HG03025 (cell line): ENCODE measurements around the gene MSRB2.
"Not testable (repeated sequence)": the region's sequence is repeated elsewhere in the genome, so short reads cannot be mapped to it uniquely, and the experiment has no call there.

Source experiments
- ATAC-seq: cut with Tn5 transposase; IDR thresholded peaks from one replicate; pipeline ENCODE4 v1.9.1; 2021; ENCODE audit warnings: mild to moderate bottlenecking, moderate library complexity; ENCODE audit not compliant: unreplicated experiment, low FRiP score

MSRB2 gene

GRCh38 chr10:23069019-23069815 lies 26.2 kb upstream of the MSRB2 start:
- ATAC-seq: no peak

GRCh38 chr10:23070092-23070912 lies 25.1 kb upstream of the MSRB2 start:
- not testable (repeated sequence) for ATAC-seq

- peak; percentile 49 for ATAC-seq
These were observed 24.5 kb upstream of the MSRB2 start for GRCh38 chr10:23070913-23071218.

GRCh38 chr10:23072593-23072992 lies 22.8 kb upstream of the MSRB2 start:
- ATAC-seq: not testable (repeated sequence)

- ATAC-seq: no peak
These were observed 21.9 kb upstream of the MSRB2 start for GRCh38 chr10:23073527-23073926.

- no peak for ATAC-seq
These were observed 19.7 kb upstream of the MSRB2 start for GRCh38 chr10:23075672-23076071.

GRCh38 chr10:23078114-23078513 lies 17.3 kb upstream of the MSRB2 start:
- no peak for ATAC-seq

GRCh38 chr10:23079700-23080099 lies 15.7 kb upstream of the MSRB2 start:
- no peak for ATAC-seq

- no peak for ATAC-seq
These were observed 15.1 kb upstream of the MSRB2 start for GRCh38 chr10:23080262-23080661.

GRCh38 chr10:23081221-23081750 lies 14.1 kb upstream of the MSRB2 start:
- no peak for ATAC-seq

GRCh38 chr10:23081891-23082290 lies 13.5 kb upstream of the MSRB2 start:
- no peak for ATAC-seq

- no peak for ATAC-seq
These were observed 6.8 kb upstream of the MSRB2 start for GRCh38 chr10:23088609-23089008.

GRCh38 chr10:23094786-23095403 lies 484 bp upstream of the MSRB2 start:
- ATAC-seq: no peak

- peak; percentile 54 for ATAC-seq
These were observed 805 bp downstream of the MSRB2 start for GRCh38 chr10:23095966-23096801.

GRCh38 chr10:23096802-23097549 lies 1.6 kb downstream of the MSRB2 start:
- ATAC-seq: no peak

- no peak for ATAC-seq
These were observed 3.7 kb downstream of the MSRB2 start for GRCh38 chr10:23099079-23099478.

GRCh38 chr10:23099816-23100215 lies 4.4 kb downstream of the MSRB2 start:
- no peak for ATAC-seq

GRCh38 chr10:23100331-23101030 lies 5.1 kb downstream of the MSRB2 start:
- ATAC-seq: no peak
